Neuronal stem cell (in vitro differentiated cells): Measurements from ENCODE around the gene CRYGS.
"Not testable (repeated sequence)": the region's sequence is repeated elsewhere in the genome, so short reads cannot be mapped to it uniquely, and the experiment has no call there.

ENCODE experiments used
- DNase-seq: peaks from one replicate; pipeline ENCODE4 v3.0.0-alpha.2; 2013; ENCODE audit warnings: low spot score
- H2AFZ ChIP-seq: one replicate; pipeline ENCODE4 v1.6.1; 2013; ENCODE audit warnings: mild to moderate bottlenecking, low read length, inconsistent platforms
- H2AK5ac ChIP-seq: 2 replicates; pipeline ENCODE4 v1.6.1; 2013; ENCODE audit warnings: low read depth, mild to moderate bottlenecking, inconsistent platforms, low read length, moderate library complexity, mixed read lengths
- H2BK120ac ChIP-seq: 2 replicates; pipeline ENCODE4 v1.6.1; 2013; ENCODE audit warnings: low read depth, mild to moderate bottlenecking, inconsistent platforms, low read length, moderate library complexity, mixed read lengths
- H2BK12ac ChIP-seq: one replicate; pipeline ENCODE4 v1.6.1; 2013; ENCODE audit warnings: low read length, inconsistent platforms
- H2BK15ac ChIP-seq: 2 replicates; pipeline ENCODE4 v1.6.1; 2013; ENCODE audit warnings: mild to moderate bottlenecking, low read length, inconsistent platforms, mixed read lengths
- H2BK5ac ChIP-seq: one replicate; pipeline ENCODE4 v1.6.1; 2013; ENCODE audit warnings: inconsistent platforms, mild to moderate bottlenecking, low read length, moderate library complexity
- H3K14ac ChIP-seq: one replicate; pipeline ENCODE4 v1.6.1; 2013; ENCODE audit warnings: low read length, inconsistent platforms
- H3K18ac ChIP-seq: 2 replicates; pipeline ENCODE4 v1.6.1; 2013; ENCODE audit warnings: low read length, inconsistent platforms
- H3K23ac ChIP-seq: 2 replicates; pipeline ENCODE4 v1.6.1; 2013; ENCODE audit warnings: low read depth, mild to moderate bottlenecking, mixed read lengths, low read length, inconsistent platforms; ENCODE audit not compliant: poor library complexity
- H3K27ac ChIP-seq: replicated peaks from 3 replicates; pipeline ENCODE4 v1.5.1; 2013; ENCODE audit warnings: low read length, inconsistent platforms
- H3K27me3 ChIP-seq, 3 experiments: 2 replicates each; pipeline ENCODE4 v1.6.1; 2013; ENCODE audit warnings: low read length in 3 of 3, mild to moderate bottlenecking in 2 of 3, inconsistent platforms in 1 of 3, low read depth in 1 of 3, mixed read lengths in 1 of 3, moderate library complexity in 1 of 3; ENCODE audit not compliant: control insufficient read depth in 3 of 3, insufficient read depth in 3 of 3
- H3K36me3 ChIP-seq, 2 donors: replicated peaks in 1 of 2; 2 replicates each; pipeline ENCODE4 v1.6.1; 2013; ENCODE audit warnings: low read length in 2 of 2; ENCODE audit not compliant: control insufficient read depth in 2 of 2, insufficient read depth in 2 of 2
- H3K4ac ChIP-seq: 2 replicates; pipeline ENCODE4 v1.6.1; 2013; ENCODE audit warnings: inconsistent platforms, mild to moderate bottlenecking, low read length, moderate library complexity
- H3K4me1 ChIP-seq, 2 donors: 1 replicate in 1 of 2; 2 replicates in 1 of 2; pipeline ENCODE4 v1.6.1; 2013; ENCODE audit warnings: low read length in 2 of 2, low read depth in 1 of 2; ENCODE audit not compliant: control insufficient read depth in 2 of 2, insufficient read depth in 1 of 2
- H3K4me2 ChIP-seq: one replicate; pipeline ENCODE4 v1.6.1; 2013; ENCODE audit warnings: mild to moderate bottlenecking, low read length, inconsistent platforms; ENCODE audit not compliant: insufficient read depth, poor library complexity, severe bottlenecking
- H3K4me3 ChIP-seq, 2 donors: 2 replicates each; pipeline ENCODE4 v1.5.1; 2013; ENCODE audit warnings: low read length in 2 of 2, mild to moderate bottlenecking in 2 of 2, inconsistent platforms in 1 of 2, moderate library complexity in 1 of 2
- H3K79me1 ChIP-seq: one replicate; pipeline ENCODE4 v1.6.1; 2013; ENCODE audit warnings: low read depth, mild to moderate bottlenecking, inconsistent platforms, low read length, moderate library complexity
- H3K9ac ChIP-seq: one replicate; pipeline ENCODE4 v1.6.1; 2013; ENCODE audit warnings: mild to moderate bottlenecking, low read depth, low read length, inconsistent platforms; ENCODE audit not compliant: poor library complexity
- H3K9me3 ChIP-seq, 2 donors: replicated peaks in 1 of 2; 2 replicates each; pipeline versions ENCODE3 to v1.6.1; 2013; ENCODE audit warnings: low read length in 2 of 2, mild to moderate bottlenecking in 2 of 2, inconsistent platforms in 1 of 2, low read depth in 1 of 2, mixed read lengths in 1 of 2, moderate library complexity in 1 of 2; ENCODE audit not compliant: control insufficient read depth in 2 of 2, insufficient read depth in 1 of 2
- H4K8ac ChIP-seq: one replicate; pipeline ENCODE4 v1.6.1; 2013; ENCODE audit warnings: low read depth, mild to moderate bottlenecking, inconsistent platforms, low read length, moderate library complexity
- H4K91ac ChIP-seq: one replicate; pipeline ENCODE4 v1.6.1; 2013; ENCODE audit warnings: low read length, low read depth, mild to moderate bottlenecking, inconsistent platforms; ENCODE audit not compliant: poor library complexity
- WGBS, 2 donors: extraction: QIAGEN DNeasy Blood & Tissue Kit; methylation state at CpG; one replicate each; pipeline ENCODE4 v1.1.7; 2013; ENCODE audit warnings: missing lambda C conversion rate in 2 of 2, mixed read lengths in 1 of 2; ENCODE audit not compliant: insufficient read length in 2 of 2, insufficient replicate concordance in 1 of 2; ENCODE audit errors: extremely low coverage in 2 of 2; 5-methylcytosine and 5-hydroxymethylcytosine counted together

Gene CRYGS

DNA sequence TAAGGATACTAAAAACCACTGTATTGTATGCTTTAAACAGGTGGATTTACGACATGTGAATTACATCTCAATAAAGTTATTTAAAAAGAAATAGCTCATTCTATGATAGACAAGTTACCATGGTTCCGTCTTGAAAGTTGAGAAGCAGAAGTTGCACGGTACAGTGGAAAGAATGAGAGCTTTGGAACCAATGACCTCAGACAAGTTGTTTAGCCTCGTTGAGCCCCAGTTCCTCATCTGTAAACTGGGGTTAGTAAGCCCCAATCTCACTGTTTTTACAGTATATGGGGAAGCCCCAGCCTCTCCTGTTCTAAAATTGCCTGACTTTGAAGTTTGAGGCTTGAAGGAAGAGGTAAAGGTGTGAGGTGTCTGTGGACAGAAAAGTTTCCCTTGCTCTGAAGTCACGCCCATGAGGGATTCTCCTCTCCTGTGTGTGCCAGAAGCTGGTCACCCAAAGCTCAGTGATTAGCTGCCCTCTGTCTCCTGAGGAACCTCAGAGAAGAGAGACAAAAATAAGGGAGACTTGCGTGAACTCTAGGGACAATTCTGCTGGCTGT lies 10.0 kb downstream of the CRYGS start:
- peak overlapping the region; percentile 13 for H2BK15ac ChIP-seq
- peaks cover 0 to 3% (median 0%) of the 10 kb centered on the region in 3 experiments for H3K27me3 ChIP-seq
- peaks cover 17 to 27% of the 10 kb centered on the region in 2 donors for H3K4me1 ChIP-seq
- H4K91ac ChIP-seq: no peak overlapping the region
- no peak overlapping the region for H4K8ac ChIP-seq
- H2BK5ac ChIP-seq: no peak overlapping the region
- no peaks in the 10 kb centered on the region for H3K9me3 ChIP-seq
- H3K4me2 ChIP-seq: no peak overlapping the region
- no peak overlapping the region for H3K9ac ChIP-seq
- no peak overlapping the region for H3K4me3 ChIP-seq
- H2AK5ac ChIP-seq: no peak overlapping the region
- H3K4ac ChIP-seq: no peak overlapping the region
- H3K27ac ChIP-seq: no peak overlapping the region
- H3K79me1 ChIP-seq: no peaks in the 10 kb centered on the region
- WGBS, 2 donors: no CpG with 5 or more reads among the region's 6 CpGs
- no peak overlapping the region for H3K14ac ChIP-seq
- no peak overlapping the region for H3K23ac ChIP-seq
- no peaks in the 10 kb centered on the region for H3K36me3 ChIP-seq
- peak overlapping the region; percentile 4 for H3K18ac ChIP-seq
- no peak overlapping the region for H2AFZ ChIP-seq
- no peak overlapping the region for H2BK12ac ChIP-seq
- DNase-seq: no peak
- H2BK120ac ChIP-seq: no peak overlapping the region

DNA sequence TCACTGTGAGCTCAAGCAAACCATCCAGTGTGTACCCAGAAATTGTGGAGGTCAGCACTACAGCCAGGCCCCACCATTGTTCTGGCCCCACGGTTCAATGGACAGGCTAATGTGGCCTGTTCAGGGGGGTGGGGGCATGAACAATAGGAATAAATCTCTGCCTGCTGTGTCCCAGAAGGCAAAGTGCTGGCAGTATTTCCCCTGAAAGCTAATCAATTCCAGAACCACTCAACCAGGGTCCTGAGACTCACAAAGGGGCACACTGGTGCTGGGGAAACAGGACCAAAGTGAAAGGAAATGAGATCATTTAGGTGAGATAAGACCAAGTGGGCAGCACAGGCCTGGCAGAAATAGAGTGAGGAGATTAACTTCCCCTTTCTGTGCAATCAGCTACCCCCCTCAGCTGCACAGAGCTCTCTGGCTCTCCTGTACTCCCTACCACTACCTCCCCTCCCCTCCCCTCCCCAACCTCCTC lies 11.5 kb downstream of the CRYGS start:
- no peak overlapping the region for H3K4ac ChIP-seq
- H3K4me3 ChIP-seq: no peak overlapping the region
- H3K18ac ChIP-seq: no peak overlapping the region
- H2BK15ac ChIP-seq: no peak overlapping the region
- H3K14ac ChIP-seq: no peak overlapping the region
- H2BK120ac ChIP-seq: no peak overlapping the region
- no peak overlapping the region for H3K23ac ChIP-seq
- H2AFZ ChIP-seq: peak overlapping the region; percentile 27
- H3K36me3 ChIP-seq: no peaks in the 10 kb centered on the region
- WGBS, 2 donors: no CpG with 5 or more reads among the region's 1 CpG
- H4K8ac ChIP-seq: no peak overlapping the region
- peak; percentile 88 for DNase-seq
- H3K9ac ChIP-seq: no peak overlapping the region
- no peak overlapping the region for H3K4me2 ChIP-seq
- H4K91ac ChIP-seq: no peak overlapping the region
- peaks cover 0 to 3% (median 0%) of the 10 kb centered on the region in 3 experiments for H3K27me3 ChIP-seq
- H3K4me1 ChIP-seq: peaks cover 15 to 27% of the 10 kb centered on the region in 2 donors
- H3K27ac ChIP-seq: peak overlapping the region; percentile 65
- H2BK12ac ChIP-seq: no peak overlapping the region
- H2BK5ac ChIP-seq: no peak overlapping the region
- H2AK5ac ChIP-seq: no peak overlapping the region
- H3K79me1 ChIP-seq: no peaks in the 10 kb centered on the region
- H3K9me3 ChIP-seq: peaks cover 0 to 2% of the 10 kb centered on the region in 2 donors

DNA sequence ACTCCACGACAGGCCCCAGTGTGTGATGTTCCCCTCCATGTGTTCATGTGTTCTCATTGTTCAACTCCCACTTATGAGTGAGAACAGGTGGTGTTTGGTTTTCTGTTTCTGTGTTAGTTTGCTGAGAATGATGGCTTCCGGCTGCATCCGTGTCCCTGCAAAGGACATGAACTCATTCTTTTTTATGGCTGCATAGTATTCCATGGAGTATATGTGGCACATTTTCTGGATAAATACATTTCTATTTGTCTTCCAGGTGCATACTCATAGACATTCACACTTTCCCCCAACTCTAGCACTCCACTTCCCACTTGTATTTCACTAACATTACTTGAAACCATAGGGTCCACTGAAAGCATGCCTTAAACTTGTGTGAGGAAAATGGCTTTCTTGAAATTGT lies 12.5 kb downstream of the CRYGS start:
- not testable (repeated sequence) for H3K9ac ChIP-seq, H3K4ac ChIP-seq, H3K18ac ChIP-seq, H3K4me2 ChIP-seq, H4K91ac ChIP-seq, H3K9me3 ChIP-seq, DNase-seq, H3K27me3 ChIP-seq, H3K36me3 ChIP-seq, H2BK15ac ChIP-seq, H3K4me3 ChIP-seq, H2AK5ac ChIP-seq, H2BK120ac ChIP-seq, H2BK5ac ChIP-seq, H3K79me1 ChIP-seq, H4K8ac ChIP-seq, H2AFZ ChIP-seq, H3K23ac ChIP-seq, H3K14ac ChIP-seq, H2BK12ac ChIP-seq
- WGBS, 2 donors: no CpG with 5 or more reads among the region's 3 CpGs
- Histone ChIP-seq H3K4me1 (peaks cover 15 to 27% of the 10 kb centered on the region in 2 donors), H3K27ac (peak overlapping the region; percentile 64)

DNA sequence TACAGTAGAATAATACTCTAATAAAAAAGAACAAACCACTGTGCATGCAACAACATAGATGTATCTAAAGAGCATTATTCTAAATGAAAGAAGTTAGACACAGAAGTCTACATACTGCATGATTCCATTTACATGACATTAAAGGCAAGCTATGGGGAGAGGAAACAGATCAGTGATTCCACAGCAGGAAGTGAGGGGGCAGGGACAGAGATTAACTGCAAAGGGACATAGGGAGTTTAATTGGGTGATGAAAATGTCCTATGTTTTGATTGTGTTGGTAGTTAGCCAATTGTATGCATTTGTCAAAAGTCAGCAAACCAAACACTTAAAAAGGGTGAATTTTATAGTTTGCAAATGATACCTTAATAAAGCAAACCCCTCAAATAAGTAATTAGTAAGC lies 13.8 kb downstream of the CRYGS start:
- Histone ChIP-seq H2AFZ (no peak overlapping the region), H3K4ac (no peak overlapping the region), H3K36me3 (no peaks in the 10 kb centered on the region), H3K9ac (no peak overlapping the region), H3K4me3 (no peak overlapping the region), H3K23ac (no peak overlapping the region), H3K14ac (no peak overlapping the region), H3K4me2 (no peak overlapping the region), H3K79me1 (no peaks in the 10 kb centered on the region), H3K18ac (no peak overlapping the region), H3K27ac (no peak overlapping the region), H3K27me3 (peaks cover 0 to 3% (median 0%) of the 10 kb centered on the region in 3 experiments), H4K91ac (no peak overlapping the region), H2BK12ac (no peak overlapping the region), H3K9me3 (peaks cover 0 to 2% of the 10 kb centered on the region in 2 donors), H2BK5ac (no peak overlapping the region), H4K8ac (no peak overlapping the region), H2BK120ac (no peak overlapping the region), H2AK5ac (no peak overlapping the region), H2BK15ac (no peak overlapping the region), H3K4me1 (peaks cover 15 to 27% of the 10 kb centered on the region in 2 donors)
- no peak for DNase-seq
